Measurements from ENCODE around the gene MRPL27.

The MRPL27 gene

GRCh38 chr17:50382931-50383330 is 9.9 kb upstream of the MRPL27 start:
- no peak for DNase-seq

DNA sequence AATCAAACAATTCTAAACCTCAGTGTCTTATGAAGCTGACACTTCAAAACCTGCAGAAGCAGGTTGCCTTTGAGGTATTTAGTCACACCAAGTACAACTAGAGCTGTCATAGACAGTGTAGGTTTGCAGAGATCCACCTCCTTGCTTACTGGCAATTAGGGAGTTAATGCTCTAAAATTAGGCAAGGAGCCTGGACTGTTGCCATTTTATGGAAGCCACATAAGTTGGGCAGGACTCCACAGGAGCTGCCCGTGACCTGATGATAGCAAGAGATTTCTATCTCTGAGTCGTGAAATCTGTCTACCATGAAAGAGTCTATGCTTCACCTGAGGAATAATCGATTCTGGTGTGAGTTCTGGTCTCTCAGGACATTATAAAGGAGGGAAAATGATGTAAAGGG is 8.9 kb upstream of the MRPL27 start:
- no peak for DNase-seq

DNA sequence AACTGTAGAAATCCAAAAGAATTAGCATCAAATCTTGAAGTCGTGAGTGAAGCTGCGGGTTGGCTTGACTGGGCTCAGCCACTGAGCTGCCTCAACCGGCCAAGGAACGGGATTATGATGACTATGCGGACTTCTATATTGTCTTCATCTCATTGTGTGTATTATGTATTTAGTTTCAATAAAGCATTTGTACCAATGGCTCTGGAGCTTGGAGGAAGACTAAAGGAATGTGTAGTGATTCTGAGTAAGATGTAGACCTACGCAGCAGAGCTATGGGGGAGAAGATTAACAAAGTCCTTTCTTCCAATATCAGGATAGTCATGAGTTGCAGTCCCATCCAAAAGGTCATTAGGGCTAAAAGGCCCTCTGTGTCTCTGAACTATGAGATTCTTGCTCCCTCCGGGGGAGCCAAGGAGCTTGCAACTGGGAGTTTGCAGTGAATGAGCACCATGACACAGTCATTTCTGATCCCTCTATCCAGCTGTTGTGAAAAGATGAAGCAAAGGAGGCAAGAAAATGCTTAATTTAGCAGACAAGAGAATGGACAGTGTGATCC is 8.4 kb upstream of the MRPL27 start:
- DNase-seq, result no peak

DNA sequence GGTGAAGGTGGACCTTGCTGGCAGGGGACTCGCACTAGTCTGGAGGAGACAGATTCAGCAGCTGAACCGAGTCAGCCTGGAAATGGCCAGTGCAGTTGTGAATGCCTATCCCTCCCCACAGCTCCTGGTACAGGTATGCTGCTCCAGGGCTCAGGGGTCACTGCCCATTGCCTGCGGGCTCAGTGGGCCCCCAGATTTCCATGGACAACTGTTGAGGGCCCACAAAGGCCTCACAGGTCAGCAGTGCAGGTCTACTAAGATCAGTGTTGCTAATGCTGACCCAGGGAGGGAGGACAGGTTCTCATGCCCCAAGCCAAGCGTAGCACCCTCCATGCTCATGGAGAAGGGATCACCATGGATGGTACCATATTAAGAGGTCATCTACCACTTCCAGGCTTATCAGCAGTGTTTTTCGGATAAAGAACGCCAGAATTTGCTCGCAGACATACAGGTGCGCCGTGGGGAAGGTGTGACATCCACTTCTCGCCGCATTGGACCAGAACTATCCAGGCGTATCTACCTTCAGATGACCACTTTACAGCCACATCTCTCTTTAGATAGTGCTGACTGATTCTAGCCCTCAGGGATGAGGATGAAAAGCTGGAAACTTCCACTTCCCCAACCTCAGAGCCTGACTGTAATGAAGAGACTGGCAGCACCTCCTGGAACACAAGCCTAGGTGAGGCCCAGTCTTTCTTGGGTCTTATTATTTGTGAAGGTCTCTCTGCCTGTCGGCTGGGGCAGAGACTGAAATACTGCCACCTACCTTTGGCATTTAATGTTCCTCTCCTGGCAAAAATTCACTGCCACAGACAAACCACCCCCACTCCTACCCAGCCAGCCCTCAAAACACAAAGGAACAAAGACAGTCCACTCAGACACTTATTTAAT is 7.6 kb upstream of the MRPL27 start:
- DNase-seq, result no peak

GRCh38 chr17:50379351-50380132 is 6.6 kb upstream of the MRPL27 start:
- no peak for DNase-seq

GRCh38 chr17:50375858-50376538 is 3.0 kb upstream of the MRPL27 start:
- DNase-seq, result no peak

DNA sequence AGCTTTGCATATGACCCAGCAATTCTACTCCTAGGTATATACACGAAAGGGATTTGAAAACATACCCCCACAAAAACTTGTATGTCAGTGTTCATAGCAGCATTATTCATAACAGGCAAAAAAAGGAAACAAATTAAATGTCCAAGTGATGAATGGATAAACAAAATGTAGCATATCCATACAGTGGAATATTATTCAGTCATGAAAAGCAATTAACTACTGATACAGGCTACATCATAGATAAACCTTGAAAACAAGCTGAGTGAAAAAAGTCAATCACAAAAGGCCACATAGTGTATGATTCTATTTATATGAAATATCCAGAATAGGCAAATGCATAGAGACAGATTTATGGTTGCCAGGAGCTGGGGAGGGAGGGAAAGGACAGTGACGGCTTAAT is 721 bp upstream of the MRPL27 start:
- no peak for DNase-seq

GRCh38 chr17:50372222-50372757 is 694 bp downstream of the MRPL27 start:
- no peak for DNase-seq

DNA sequence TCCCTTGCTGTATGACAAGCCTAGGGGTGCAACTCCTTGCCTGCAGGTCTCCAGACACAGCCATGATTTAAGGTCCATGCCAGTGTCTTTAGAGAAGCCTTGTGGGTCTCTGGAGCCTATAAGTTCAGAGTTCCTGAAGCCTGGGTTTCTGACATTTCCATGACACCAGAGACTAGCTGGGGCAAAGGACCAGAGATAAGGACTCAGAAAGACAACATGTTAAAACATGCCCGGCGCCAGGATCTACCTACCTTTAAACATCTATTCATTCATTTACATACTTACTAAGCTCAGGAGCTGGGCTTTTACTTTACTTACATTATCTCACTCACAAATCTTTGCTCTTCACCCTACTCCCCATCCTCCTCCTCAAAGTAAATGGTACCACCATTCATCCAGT is 1.5 kb downstream of the MRPL27 start:
- no peak for DNase-seq

GRCh38 chr17:50370052-50370451 is 2.9 kb downstream of the MRPL27 start:
- no peak for DNase-seq

GRCh38 chr17:50367401-50367800 is 5.6 kb downstream of the MRPL27 start:
- no peak for DNase-seq

DNA sequence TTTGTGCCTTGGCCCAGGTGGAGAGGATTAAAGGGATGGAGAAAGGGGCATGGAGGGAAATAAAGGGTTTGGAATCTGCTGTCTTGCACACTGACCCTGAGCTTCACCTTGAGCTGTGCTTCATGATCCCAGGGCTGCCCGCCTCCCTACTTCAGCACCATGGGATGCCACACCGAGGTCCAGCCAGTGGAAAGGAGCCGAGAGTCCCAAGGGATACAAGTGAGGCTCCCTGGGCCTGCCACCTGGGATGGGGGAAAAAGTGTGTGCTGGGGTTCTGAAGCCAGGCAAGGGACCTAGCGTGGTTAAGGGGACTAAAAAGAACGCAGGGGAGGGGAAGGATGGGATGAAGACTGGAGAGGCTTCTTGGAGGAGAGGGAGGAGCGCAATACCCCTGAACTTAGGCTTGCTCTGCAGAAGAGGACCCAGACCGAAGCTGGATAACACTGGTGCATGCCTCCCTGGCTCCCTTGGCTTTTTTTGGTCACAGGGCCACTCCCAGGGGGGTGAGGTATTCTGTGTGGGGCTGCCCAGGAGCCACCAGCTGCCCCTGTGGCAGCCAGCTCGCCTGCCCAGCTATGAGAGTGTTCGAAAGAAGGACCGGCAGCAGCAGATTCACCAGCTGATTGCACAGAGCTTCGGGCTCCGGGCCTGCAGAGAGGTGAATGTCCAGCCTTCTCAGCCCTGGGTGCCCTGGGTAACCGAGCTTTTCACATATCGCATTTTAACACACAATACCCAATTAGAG is 7.2 kb downstream of the MRPL27 start:
- no peak for DNase-seq

DNA sequence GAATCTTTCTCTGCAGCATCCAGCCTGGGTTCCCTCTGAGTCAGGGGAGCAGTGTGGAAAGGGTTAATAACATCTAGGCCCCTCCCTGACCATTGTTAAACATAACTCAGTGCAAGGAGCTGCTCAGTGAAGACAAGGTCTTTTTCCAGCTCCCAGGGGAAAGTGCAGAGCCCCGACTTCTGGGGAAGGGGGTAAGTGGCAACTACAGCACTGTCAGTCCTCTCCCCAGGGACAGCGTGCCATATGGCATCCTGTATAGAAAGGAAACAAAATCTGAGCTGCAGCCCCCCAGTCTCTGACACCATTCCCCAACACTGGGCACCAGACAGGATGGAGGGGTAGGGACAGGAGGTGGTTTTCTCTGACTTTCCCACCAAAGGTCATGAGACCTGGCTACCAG is 7.8 kb downstream of the MRPL27 start:
- no peak for DNase-seq

GRCh38 chr17:50364715-50365114 is 8.3 kb downstream of the MRPL27 start:
- DNase-seq, result no peak

DNA sequence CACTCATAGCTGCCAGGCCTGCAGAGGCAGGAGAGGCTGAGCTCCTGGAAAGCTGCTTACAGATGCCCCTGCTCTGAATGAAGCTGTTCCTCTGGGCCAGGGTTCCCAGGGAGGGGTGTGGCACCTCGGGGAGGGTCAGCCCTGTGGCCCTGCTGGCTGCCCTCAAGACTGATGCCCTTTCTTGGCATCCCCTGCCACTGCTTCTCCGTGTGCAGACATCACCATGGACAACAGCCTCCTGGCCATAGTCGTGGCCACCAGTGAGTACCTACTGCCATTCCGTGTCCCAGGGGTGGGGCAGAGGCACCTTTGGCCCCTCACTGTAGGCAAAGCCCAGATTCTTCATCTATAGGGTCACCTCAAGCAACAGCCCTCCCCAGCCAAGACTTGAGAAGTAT is 8.9 kb downstream of the MRPL27 start:
- no peak for DNase-seq

DNA sequence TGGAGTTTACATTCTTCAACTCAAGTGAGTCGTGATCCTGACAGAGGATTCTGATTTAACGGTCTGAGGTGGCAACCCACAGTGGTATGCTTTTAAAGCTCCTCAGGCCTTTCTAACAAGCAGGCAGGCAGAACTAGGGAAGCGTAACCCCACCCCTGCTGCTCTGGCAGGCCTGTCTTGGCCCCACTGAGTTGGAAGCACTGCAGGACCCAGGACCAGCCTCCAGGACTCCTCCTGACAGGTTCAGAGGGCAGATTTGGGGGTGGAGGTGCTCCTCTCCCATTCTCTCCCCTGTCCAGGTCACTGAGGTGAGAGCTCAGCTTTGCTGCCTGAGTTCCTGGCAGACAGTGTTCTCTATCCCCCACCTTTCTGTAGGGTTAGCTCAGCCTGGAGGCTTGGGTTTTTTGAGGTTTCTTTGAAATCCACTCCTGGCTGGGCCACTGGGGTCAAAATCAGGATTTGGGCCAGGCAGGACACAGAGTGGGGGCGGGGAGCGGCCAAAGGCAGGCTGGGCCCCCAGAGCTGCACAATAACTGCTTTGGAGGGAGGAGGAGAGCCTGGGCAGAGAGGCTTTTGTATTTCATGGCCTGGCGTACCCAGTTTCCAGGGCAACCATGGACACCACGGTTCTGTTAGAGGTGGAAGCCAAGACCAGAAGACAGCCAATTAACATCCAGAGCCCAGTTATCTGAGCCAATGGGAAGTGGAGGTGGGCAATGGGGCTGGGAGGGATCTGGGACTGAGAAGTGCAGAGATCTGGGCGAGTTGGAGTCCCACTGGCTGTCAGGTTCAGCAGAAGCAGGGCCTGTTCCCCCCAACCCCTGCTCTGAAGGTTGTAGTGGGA is 9.5 kb downstream of the MRPL27 start:
- DNase-seq, result no peak

DNA sequence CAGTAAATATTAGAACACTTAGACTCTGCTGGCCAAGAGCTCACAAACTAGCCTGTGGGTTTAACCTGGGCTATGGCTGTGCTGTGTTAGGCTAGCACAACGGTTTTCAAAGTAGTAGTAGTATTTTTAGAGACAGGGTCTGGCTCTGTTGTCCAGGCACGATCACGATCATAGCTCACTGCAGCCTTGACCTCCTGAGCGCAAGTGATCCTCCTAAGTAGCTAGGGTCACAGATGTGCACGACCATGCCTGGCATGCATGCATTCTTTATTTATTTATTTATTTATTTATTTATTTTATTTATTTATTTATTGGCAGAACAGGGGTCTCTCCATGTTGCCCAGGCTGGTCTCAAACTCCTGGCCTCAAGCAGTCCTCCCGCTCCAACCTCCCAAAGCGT is 10.3 kb downstream of the MRPL27 start:
- no peak for DNase-seq

GRCh38 chr17:50361561-50362480 is 11.2 kb downstream of the MRPL27 start:
- DNase-seq, result no peak

DNA sequence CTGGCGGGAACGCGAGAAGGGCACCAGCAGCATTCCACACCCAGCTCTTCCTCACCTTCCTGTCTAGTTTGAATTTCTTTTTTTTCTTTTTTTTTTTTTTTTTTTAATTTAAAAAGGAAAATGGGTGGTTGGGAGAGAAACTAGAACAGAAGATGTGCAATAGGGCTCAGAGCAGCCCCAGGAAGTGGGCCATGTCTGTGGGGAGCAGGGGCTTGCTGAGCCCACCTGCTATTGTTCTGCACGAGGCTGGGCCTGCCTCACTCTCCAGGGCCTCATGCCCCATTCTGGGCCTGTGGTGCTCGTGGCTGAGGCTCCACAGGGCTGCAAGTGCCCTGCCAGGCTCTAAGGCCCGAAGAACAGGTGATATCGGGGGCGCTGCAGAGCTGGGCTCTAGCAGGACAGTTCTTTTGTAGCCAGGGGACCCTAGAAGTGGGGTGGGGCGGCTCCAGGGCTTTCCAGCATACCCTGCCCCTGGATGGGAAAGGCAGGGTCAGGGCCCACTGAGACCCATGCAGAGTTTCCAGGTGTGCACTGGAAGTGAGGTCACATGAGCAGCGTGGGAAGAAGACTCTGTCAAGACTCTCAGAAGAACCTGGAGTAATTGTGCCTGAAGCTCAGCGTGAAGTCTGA is 12.4 kb downstream of the MRPL27 start:
- DNase-seq, result no peak
